GM19395 (cell line): ENCODE data around the gene ATP10A.
A peak's percentile ranks its signal among the peaks of the same experiment; 100 is the strongest.

Experiments
- ATAC-seq: cut with Tn5 transposase; IDR thresholded peaks from one replicate; pipeline ENCODE4 v1.9.1; 2021; ENCODE audit warnings: mild to moderate bottlenecking, moderate library complexity; ENCODE audit not compliant: unreplicated experiment

Gene ATP10A

GRCh38 chr15:25797936-25798901, 64.9 kb downstream of the ATP10A start:
- ATAC-seq = no peak

DNA sequence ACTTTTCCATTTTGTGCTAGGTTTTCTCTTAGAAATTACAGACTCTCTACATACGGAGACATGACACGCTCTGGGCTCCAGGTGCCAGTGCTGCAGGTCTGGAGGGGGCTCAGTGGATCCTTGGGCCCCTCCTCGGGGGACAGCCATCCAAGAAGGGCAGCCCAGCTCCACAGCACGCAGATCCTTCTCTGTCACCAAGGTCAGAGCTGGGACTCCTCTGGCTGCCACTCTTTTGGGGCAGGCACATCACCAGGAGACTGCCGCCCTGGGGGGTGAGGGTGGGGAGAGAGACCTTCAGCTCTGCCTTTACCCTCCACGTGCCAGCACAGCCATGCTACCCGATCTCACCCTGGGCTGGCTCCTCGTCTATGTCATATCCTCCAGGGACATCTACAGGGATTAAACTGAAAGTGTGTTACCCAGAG, 65.6 kb downstream of the ATP10A start:
- ATAC-seq = no peak

DNA sequence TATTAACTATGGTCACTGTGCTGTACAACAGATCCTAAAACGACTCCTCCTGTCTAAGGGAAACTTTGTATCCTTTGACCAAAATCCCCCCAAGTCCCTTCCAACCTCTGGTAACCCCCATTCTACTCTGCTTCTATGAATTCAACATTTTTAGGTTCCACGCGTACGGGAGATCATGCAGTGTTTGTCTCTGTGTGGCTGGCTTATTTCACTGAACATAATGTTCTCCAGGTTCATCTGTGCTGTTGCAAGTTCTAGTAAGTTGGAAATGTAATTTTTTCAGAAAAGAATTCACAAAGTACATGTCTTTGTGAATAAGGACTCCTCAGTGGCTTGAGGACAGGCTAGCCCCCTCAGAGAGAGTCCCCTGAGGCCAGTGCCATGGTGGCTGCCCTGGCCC, 66.1 kb downstream of the ATP10A start:
- no peak for ATAC-seq

- ATAC-seq = no peak
Measured at GRCh38 chr15:25796395-25796794, 66.7 kb downstream of the ATP10A start.

DNA sequence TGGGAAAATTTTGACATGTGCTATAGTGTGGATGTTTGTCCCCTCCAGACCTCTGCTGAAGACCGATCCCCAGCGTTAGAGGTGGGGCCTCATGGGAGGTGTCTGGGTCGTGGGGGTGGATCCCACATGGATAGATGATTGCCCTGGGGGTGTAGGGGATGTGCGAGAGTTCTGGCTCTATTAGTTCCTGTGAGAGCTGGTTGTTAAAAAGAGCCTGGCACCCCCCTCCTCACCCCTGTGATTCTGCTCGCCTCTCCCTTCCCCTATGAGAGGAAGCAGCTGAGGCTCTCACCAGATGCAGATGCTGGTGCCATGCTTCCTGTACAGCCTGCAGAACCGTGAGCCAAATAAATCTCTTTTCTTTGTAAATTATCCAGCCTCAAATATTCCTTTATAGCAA, 67.4 kb downstream of the ATP10A start:
- ATAC-seq = no peak

DNA sequence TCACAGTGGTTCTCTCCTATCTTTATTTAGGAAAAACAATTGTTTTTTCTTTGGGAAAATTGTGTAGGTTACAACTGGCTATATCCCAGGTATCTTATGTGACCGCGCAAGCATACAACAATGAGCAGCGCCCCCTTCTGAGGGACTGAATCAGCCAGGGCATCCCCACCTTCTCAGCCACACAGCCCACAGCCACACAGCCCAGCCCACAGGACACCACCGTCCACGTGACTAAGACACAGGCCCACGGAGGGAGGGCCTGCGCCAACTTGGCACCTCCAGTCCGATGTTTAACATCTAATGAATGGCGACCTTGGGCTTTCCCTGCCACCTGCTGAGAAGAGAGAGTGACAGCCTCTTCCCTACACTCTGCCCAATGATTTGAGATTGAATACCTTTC, 68.1 kb downstream of the ATP10A start:
- ATAC-seq = no peak

- ATAC-seq = peak; percentile 95
Measured at GRCh38 chr15:25793354-25794050, 69.6 kb downstream of the ATP10A start.

GRCh38 chr15:25792128-25792527, 71.0 kb downstream of the ATP10A start:
- no peak for ATAC-seq

GRCh38 chr15:25790000-25790660, 73.0 kb downstream of the ATP10A start:
- no peak for ATAC-seq

DNA sequence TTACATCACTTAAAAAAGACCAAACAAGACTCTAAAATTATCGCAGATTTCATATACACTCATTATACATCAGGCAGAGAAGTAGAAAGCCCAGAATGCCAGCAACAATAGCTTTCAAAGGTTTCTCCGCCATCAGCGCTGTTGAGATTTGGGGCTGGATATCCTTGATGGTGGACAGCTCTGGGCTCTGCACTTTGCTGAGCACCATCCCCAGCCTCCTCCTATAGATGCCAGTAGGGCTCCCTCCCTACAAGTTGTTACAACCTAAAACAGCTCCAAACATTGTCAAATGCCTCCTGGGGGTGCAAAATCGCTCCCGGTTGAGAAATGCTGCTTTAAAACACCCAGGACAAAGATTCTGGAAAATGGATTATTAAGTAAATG, 73.5 kb downstream of the ATP10A start:
- no peak for ATAC-seq

- no peak for ATAC-seq
Measured at GRCh38 chr15:25789211-25789610, 73.9 kb downstream of the ATP10A start.

GRCh38 chr15:25787855-25788520, 75.1 kb downstream of the ATP10A start:
- peak; percentile 51 for ATAC-seq

GRCh38 chr15:25787381-25787780, 75.7 kb downstream of the ATP10A start:
- ATAC-seq = no peak

DNA sequence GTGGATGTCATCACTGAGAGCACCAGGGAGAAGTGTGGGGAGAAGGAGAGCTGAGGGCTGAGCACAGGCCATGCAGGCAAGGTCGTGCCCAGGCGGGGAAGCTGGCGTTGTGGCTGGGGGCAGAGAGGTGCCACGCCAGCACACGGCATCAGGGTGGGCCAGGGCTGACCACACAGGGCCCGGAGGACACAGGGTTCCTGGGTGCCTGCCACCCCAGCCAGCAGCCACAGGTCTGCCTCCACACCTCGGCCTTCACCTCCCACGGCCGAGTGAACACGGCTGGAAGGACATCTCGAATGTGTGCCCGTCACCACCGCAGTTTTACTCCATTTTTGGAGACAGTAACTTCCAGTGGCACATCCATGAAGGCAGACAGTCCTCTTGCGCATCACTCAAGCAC, 77.1 kb downstream of the ATP10A start:
- no peak for ATAC-seq

DNA sequence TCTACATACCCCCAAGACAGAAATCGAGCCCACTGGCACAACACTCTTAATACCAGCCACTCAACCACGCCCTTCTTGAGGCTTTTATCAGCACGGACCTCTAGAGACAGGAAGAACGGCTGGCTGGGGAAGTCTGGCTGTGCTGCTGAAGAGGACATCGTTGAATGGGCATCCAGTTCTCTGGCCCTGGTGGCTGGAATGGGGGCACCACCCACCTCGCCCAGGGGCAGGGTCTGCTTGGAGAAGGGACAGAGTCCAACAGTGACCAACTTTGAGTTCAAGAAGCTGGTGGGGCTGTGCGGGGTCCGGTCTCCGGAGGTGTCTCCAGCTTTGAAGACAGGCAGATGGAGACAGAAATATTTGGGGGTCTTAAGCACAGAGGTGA, 77.5 kb downstream of the ATP10A start:
- ATAC-seq = no peak

DNA sequence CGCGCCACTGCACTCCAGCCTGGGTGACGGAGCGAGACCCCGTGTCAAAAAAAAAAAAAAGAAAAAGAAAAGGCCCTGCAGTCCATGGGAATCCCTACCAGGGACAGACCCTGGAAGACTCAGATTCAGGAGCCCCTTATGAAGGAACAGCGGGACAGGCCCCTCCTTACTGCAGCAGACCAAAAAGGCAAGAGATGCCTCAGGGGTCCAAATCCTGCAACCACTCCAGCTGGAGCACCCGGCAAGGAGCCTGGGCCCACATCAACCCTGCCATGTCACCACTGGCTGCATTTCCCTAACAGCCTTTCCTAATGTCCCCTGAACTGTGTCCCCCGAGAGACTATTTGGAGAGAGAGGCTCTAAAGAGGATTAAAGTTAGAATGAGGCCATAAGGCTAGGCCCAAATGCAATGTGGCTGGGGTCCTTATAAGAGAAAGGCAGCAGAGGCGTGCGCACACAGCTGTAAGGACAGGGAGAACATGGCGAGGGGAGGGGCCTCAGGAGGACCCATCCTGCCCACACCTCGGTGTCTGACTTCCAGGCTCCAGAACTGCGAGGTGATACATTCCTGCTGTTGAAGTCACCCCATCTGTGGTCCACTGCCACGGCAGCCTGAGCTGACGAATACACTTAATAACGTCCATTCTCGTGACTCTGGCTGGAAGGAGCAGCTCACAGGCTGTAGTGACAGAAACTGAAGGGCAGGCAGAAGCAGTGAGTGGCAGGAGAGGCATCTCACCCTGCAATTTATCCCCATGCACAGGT, 78.1 kb downstream of the ATP10A start:
- no peak for ATAC-seq

- ATAC-seq = no peak
Measured at GRCh38 chr15:25783607-25784540, 79.3 kb downstream of the ATP10A start.

DNA sequence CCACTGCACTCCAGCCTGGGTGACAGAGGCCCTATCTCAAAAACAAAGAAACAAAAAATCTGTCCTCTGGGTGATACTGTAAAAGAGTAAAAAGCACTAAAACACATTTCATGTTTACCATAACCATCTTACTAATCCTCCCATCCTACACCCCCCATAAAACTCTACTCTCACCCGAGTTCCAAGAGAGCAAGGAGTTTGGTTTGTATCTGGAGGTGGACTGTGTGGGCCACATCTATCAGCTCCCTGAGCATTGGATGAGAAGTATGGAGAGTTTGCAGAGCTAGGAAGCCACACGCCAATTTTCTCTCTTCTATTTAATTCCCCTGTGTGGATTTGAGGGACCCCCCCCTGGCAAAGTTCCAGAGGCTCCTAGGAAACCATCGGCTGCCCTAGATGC, 80.0 kb downstream of the ATP10A start:
- no peak for ATAC-seq
